ENCODE measurements around the gene SSR2.

DNA sequence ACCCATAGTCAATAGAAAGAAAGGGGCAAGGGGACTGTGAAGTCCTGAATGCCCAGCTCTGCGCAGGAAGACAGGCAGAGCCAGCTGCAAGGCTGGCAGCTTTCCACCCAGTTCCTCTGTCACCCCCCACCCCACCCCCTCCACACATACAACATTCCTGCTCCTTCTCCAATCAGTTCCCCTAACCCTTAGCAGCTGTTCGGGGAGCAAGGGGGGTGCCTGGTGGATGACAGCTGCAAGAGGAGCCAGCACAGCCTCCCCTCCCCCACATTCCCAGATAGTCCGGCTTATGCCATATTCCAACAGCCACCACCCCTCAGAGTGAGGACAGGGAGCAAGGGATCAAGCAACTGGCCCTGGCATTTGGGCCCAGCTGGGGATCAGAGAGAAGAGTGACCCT, 52.1 kb downstream of the SSR2 start:
- TF ChIP-seq, protein P1, sequence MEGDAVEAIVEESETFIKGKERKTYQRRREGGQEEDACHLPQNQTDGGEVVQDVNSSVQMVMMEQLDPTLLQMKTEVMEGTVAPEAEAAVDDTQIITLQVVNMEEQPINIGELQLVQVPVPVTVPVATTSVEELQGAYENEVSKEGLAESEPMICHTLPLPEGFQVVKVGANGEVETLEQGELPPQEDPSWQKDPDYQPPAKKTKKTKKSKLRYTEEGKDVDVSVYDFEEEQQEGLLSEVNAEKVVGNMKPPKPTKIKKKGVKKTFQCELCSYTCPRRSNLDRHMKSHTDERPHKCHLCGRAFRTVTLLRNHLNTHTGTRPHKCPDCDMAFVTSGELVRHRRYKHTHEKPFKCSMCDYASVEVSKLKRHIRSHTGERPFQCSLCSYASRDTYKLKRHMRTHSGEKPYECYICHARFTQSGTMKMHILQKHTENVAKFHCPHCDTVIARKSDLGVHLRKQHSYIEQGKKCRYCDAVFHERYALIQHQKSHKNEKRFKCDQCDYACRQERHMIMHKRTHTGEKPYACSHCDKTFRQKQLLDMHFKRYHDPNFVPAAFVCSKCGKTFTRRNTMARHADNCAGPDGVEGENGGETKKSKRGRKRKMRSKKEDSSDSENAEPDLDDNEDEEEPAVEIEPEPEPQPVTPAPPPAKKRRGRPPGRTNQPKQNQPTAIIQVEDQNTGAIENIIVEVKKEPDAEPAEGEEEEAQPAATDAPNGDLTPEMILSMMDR (IDR thresholded peaks at IDR 0.05), result no peak
- TF ChIP-seq POLR2A (IDR thresholded peaks at IDR 0.05), result no peak
- no peak for TF ChIP-seq EP300 (IDR thresholded peaks at IDR 0.05)

Measured in ovary (tissue), 3 donors.